ENCODE results near the gene ORC5.

ORC5 gene

GRCh38 chr7:104149822-104150221 lies 58.0 kb downstream of the ORC5 start (continued):
- no peak for TF ChIP-seq ZNF311 (tag by site-specific recombination; IDR thresholded peaks at IDR 0.05; ENCODE audit: borderline replicate concordance)
- TF ChIP-seq EGR2 (tag by site-specific recombination; IDR thresholded peaks at IDR 0.05; ENCODE audit: low read depth), result no peak
- no peak for TF ChIP-seq TRIM28 (IDR thresholded peaks at IDR 0.05; ENCODE audit: borderline replicate concordance, low read length)
- TF ChIP-seq ZNF335 (tag by site-specific recombination; conservative IDR thresholded peaks at IDR 0.05), result no peak
- no peak for TF ChIP-seq ZNF341 (tag by site-specific recombination; IDR thresholded peaks at IDR 0.05; ENCODE audit: low read depth)
- TF ChIP-seq ZNF274 (IDR thresholded peaks at IDR 0.05; ENCODE audit: low read length), result no peak
- no peak for TF ChIP-seq ZNF274 (tag by site-specific recombination; IDR thresholded peaks at IDR 0.05; ENCODE audit: borderline replicate concordance)
- no peak for TF ChIP-seq ZNF404 (tag by site-specific recombination; IDR thresholded peaks at IDR 0.05)
- no peak for TF ChIP-seq ZSCAN4 (tag by site-specific recombination; IDR thresholded peaks at IDR 0.05)
- no peak for TF ChIP-seq ZNF530 (tag by site-specific recombination; IDR thresholded peaks at IDR 0.05; ENCODE audit: low read depth)
- TF ChIP-seq ZBTB10 (tag by site-specific recombination; IDR thresholded peaks at IDR 0.05), result no peak
- no peak for TF ChIP-seq KLF10 (tag by site-specific recombination; IDR thresholded peaks at IDR 0.05)
- no peak for TF ChIP-seq HOXC10 (CRISPR knock-in tag; IDR thresholded peaks at IDR 0.05)
- TF ChIP-seq ZNF660 (tag by site-specific recombination; IDR thresholded peaks at IDR 0.05), result no peak

GRCh38 chr7:104142147-104142546 lies 65.7 kb downstream of the ORC5 start:
- no peak overlapping the region for H3K4me3 ChIP-seq (ENCODE audit: low read depth, low read length)
- no peaks in the 10 kb centered on the region for H3K4me1 ChIP-seq (ENCODE audit: control insufficient read depth, insufficient read depth, low read length)
- CTCF ChIA-PET, result interaction anchor here (1.4 kb wide), 1 partner anchor 567 kb away, joined by 4 read pairs; no protein-coding TSS in a partner anchor
- H3K27ac ChIP-seq (ENCODE audit: extremely low read depth, low read depth, low read length), result no peak overlapping the region
- H3K36me3 ChIP-seq (ENCODE audit: control insufficient read depth in 2 of 2, insufficient read depth in 1 of 2, low read length in 2 of 2), result no peaks in the 10 kb centered on the region
- POLR2A ChIA-PET, result no interaction called here
- H3K9me3 ChIP-seq (ENCODE audit: control insufficient read depth, insufficient read depth, low read depth, low read length), result no peaks in the 10 kb centered on the region
- TF ChIP-seq ZNF426 (tag by site-specific recombination; IDR thresholded peaks at IDR 0.05) (no peak), SP7 (tag by site-specific recombination; IDR thresholded peaks at IDR 0.05) (no peak), TCF7L2 (IDR thresholded peaks at IDR 0.05; ENCODE audit: borderline replicate concordance, low read depth, low read length) (no peak), INSM2 (tag by site-specific recombination; IDR thresholded peaks at IDR 0.05) (no peak), CTCF (tag by site-specific recombination; IDR thresholded peaks at IDR 0.05) (no peak), ZBTB10 (tag by site-specific recombination; IDR thresholded peaks at IDR 0.05) (no peak), ZBTB26 (tag by site-specific recombination; optimal IDR thresholded peaks at IDR 0.05) (no peak), ZNF549 (tag by site-specific recombination; IDR thresholded peaks at IDR 0.05) (no peak), KLF9 (tag by site-specific recombination; IDR thresholded peaks at IDR 0.05; ENCODE audit: low read depth) (no peak), ZNF169 (tag by site-specific recombination; IDR thresholded peaks at IDR 0.05) (no peak), ZNF777 (tag by site-specific recombination; IDR thresholded peaks at IDR 0.05; ENCODE audit: borderline replicate concordance) (no peak)

Data from HEK293 (cell line).